ENCODE results near the gene ARL8B. TPM values are rescaled to one million over a fixed set of nuclear protein-coding genes. Genes with fewer than 3 reads are reported as not detected.

ARL8B gene
- polyA plus RNA-seq, 1 of the 3 experiments (the other 2 are of a cell fraction): 21.9 TPM

- H3K9ac ChIP-seq: no peak overlapping the region
- peaks cover 20% of the 10 kb centered on the region for H3F3A ChIP-seq (replicated peaks; ENCODE audit: insufficient read depth)
- H3K27ac ChIP-seq (ENCODE audit: low read depth in 2 of 2, low read length in 1 of 2): no peak overlapping the region
- peaks cover 8 to 22% of the 10 kb centered on the region in 2 experiments; a peak in 3 of 4 replicates for H3K4me1 ChIP-seq (ENCODE audit: control insufficient read depth in 1 of 2, insufficient read depth in 2 of 2, low read depth in 1 of 2, low read length in 1 of 2)
- H3K4me3 ChIP-seq (ENCODE audit: low read depth in 2 of 2, low read length in 1 of 2): no peak overlapping the region
- H3K36me3 ChIP-seq (replicated peaks in 1 of 2; ENCODE audit: control insufficient read depth in 1 of 2, insufficient read depth in 2 of 2, low read length in 1 of 2): peaks cover 0 to 3% of the 10 kb centered on the region in 2 experiments
- 97% methylated on average over 6 of the region's 6 CpGs for WGBS (ENCODE audit: low lambda C conversion rate)
- ChIA-PET POLR2A (no interaction called here), CTCF (no interaction called here)
- H2AFZ ChIP-seq (ENCODE audit: low read depth): no peak overlapping the region
- peaks cover 90% of the 10 kb centered on the region for H4K20me1 ChIP-seq (ENCODE audit: insufficient read depth)
- peaks cover 100% of the 10 kb centered on the region for H3K79me2 ChIP-seq (ENCODE audit: insufficient read depth)
- DNase-seq: no peak
- no peaks in the 10 kb centered on the region for H3K9me2 ChIP-seq
- TF ChIP-seq GABPA (IDR thresholded peaks at IDR 0.05; ENCODE audit: low read depth) (no peak), GATA2 (CRISPR knock-in tag; IDR thresholded peaks at IDR 0.05) (no peak), RAD21 (IDR thresholded peaks at IDR 0.05; ENCODE audit: low read length) (no peak), USF2 (IDR thresholded peaks at IDR 0.05; ENCODE audit: borderline replicate concordance, low read depth, low read length) (no peak), FOSL2 (IDR thresholded peaks at IDR 0.05; ENCODE audit: borderline replicate concordance, low read depth) (no peak), PBX3 (IDR thresholded peaks at IDR 0.05) (no peak), CTCF (IDR thresholded peaks at IDR 0.05) (no peak), MAX (IDR thresholded peaks at IDR 0.05; ENCODE audit: low read depth) (no peak), POLR2AphosphoS5 (IDR thresholded peaks at IDR 0.05; ENCODE audit: low read depth, low read length) (no peak), MXI1 (IDR thresholded peaks at IDR 0.05; ENCODE audit: low read depth, low read length) (no peak), CHD2 (IDR thresholded peaks at IDR 0.05; ENCODE audit: low read length, partially characterized antibody) (no peak), EZH2phosphoT487 (IDR thresholded peaks at IDR 0.05; ENCODE audit: borderline replicate concordance, low read depth) (no peak), FOXJ3 (CRISPR knock-in tag; IDR thresholded peaks at IDR 0.05) (no peak), RCOR1 (IDR thresholded peaks at IDR 0.05; ENCODE audit: low read length) (no peak), MEF2A (IDR thresholded peaks at IDR 0.05; ENCODE audit: borderline replicate concordance, low read depth) (no peak)
- H3K9me3 ChIP-seq: no peaks in the 10 kb centered on the region
- no peaks in the 10 kb centered on the region for H3K27me3 ChIP-seq (ENCODE audit: insufficient read depth)
- no peak overlapping the region for H3K4me2 ChIP-seq
These were observed 18.7 kb downstream of the ARL8B start for GRCh38 chr3:5140839-5141238.
